GM12801 (cell line): ENCODE data around the gene KRT79.

ENCODE experiments used
- TF ChIP-seq, protein P1 (sequence below): IDR thresholded peaks from one replicate; pipeline ENCODE4 v1.5.1; 2011; ENCODE audit warnings: control low read depth; ENCODE audit not compliant: insufficient read length; ENCODE audit errors: extremely low read depth

The KRT79 gene

DNA sequence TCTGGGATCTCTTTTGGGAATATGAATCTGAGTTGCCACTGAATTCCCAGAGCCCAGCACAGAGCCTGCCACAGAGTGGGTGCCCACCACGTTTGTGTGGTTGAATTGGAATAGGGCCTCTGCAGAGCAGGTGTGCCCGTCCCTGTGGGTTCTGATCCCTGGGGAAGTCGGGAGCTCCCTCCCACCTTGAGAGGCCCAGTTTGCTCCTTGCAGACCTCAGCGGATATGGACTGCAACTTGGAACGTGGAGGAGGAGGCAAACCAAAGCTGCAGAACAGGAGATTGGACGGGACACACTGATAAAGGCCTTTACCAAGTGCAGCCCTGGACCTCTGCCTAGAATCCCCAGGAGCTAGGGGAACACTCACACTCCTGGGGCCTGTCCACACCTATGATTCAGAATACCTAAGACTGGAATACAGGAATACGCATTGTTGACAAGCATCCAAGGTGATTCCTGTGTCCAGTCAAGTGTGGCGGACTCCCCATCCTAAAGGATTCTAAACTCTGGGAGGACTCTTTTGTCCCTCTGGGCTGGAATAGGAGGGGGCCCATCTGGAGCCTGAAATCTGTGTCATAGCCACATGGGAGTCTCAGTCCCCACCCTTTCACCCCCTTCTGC, 59.4 kb downstream of the KRT79 start:
- TF ChIP-seq, protein P1, sequence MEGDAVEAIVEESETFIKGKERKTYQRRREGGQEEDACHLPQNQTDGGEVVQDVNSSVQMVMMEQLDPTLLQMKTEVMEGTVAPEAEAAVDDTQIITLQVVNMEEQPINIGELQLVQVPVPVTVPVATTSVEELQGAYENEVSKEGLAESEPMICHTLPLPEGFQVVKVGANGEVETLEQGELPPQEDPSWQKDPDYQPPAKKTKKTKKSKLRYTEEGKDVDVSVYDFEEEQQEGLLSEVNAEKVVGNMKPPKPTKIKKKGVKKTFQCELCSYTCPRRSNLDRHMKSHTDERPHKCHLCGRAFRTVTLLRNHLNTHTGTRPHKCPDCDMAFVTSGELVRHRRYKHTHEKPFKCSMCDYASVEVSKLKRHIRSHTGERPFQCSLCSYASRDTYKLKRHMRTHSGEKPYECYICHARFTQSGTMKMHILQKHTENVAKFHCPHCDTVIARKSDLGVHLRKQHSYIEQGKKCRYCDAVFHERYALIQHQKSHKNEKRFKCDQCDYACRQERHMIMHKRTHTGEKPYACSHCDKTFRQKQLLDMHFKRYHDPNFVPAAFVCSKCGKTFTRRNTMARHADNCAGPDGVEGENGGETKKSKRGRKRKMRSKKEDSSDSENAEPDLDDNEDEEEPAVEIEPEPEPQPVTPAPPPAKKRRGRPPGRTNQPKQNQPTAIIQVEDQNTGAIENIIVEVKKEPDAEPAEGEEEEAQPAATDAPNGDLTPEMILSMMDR, result no peak

DNA sequence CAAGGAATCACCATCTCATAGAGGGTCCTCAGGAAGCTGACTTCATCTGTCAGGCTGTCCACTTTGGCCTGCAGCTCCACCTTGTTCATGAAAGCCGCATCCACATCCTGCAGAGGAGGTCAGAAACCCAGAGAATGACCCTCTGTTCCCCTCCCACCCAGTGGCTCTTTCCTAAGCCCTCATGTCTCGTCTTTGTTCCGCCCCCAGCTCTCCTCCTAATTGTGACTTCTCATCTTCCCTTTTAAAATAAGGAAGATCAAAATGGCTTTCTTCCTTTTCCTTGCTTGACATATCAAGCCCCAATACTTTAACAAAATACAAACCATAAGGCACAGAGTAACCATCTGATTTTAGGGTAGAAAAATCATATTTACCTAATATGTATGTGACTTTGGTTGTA, 61.3 kb downstream of the KRT79 start:
- TF ChIP-seq, protein P1, result no peak

DNA sequence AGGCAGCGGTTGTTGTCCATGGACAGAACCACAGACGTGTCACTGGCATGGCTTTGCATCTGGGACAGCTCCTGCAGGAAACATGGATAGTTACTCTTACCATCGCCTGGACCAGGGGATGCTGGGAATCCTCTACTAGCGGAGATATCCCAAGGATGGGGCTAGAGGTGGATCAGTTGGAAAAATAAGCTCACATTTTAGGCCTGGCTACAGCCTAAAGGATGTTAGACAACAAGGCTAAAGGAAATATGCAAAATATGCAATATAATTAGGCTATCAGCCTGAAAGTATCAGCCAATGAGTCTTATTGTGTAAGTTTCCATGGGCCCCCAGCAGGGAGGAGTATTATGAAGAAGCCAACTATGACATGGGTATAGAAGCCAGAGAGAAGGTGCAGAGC, 61.9 kb downstream of the KRT79 start:
- TF ChIP-seq, protein P1, result no peak

DNA sequence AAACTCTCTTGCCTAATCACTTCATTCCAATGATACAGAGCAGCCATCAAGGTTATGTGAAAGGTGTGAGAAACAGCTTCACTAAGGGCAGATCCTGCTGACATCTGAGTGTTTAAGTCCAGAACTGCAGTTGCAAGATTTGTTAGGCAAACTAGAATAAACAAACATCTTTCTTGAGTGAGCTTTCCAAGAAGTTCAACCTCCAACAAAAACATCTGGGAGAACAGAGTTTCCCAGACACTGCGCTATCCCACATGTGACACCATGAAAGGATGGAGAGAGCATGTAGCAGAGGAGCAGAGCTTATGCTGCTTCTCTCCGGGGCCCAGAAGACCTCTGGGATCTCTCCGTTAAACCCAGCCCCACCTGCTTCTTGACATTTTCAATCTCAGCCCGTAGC, 62.6 kb downstream of the KRT79 start:
- TF ChIP-seq, protein P1, result no peak
